Choroid plexus epithelial cell (primary cell): ENCODE measurements around the gene TMIE.

ENCODE experiments used
- DNase-seq: peaks from one replicate; pipeline ENCODE4 v3.0.0-alpha.2; 2010; ENCODE audit warnings: low read depth
- H3K4me3 ChIP-seq: 2 replicates; pipeline ENCODE4 v1.5.1; 2011; ENCODE audit warnings: low read depth, mild to moderate bottlenecking, control low read depth, low read length, moderate library complexity
- TF ChIP-seq, protein P1 (sequence below): conservative IDR thresholded peaks from 2 replicates; pipeline ENCODE4 v1.5.1; 2011; ENCODE audit warnings: low read depth, mild to moderate bottlenecking, control low read depth, inconsistent platforms, low read length, moderate library complexity

Gene TMIE

GRCh38 chr3:46669191-46669999, 31.8 kb upstream of the TMIE start:
- no peak for DNase-seq
- no peak overlapping the region for H3K4me3 ChIP-seq
- TF ChIP-seq, protein P1, sequence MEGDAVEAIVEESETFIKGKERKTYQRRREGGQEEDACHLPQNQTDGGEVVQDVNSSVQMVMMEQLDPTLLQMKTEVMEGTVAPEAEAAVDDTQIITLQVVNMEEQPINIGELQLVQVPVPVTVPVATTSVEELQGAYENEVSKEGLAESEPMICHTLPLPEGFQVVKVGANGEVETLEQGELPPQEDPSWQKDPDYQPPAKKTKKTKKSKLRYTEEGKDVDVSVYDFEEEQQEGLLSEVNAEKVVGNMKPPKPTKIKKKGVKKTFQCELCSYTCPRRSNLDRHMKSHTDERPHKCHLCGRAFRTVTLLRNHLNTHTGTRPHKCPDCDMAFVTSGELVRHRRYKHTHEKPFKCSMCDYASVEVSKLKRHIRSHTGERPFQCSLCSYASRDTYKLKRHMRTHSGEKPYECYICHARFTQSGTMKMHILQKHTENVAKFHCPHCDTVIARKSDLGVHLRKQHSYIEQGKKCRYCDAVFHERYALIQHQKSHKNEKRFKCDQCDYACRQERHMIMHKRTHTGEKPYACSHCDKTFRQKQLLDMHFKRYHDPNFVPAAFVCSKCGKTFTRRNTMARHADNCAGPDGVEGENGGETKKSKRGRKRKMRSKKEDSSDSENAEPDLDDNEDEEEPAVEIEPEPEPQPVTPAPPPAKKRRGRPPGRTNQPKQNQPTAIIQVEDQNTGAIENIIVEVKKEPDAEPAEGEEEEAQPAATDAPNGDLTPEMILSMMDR, result no peak

DNA sequence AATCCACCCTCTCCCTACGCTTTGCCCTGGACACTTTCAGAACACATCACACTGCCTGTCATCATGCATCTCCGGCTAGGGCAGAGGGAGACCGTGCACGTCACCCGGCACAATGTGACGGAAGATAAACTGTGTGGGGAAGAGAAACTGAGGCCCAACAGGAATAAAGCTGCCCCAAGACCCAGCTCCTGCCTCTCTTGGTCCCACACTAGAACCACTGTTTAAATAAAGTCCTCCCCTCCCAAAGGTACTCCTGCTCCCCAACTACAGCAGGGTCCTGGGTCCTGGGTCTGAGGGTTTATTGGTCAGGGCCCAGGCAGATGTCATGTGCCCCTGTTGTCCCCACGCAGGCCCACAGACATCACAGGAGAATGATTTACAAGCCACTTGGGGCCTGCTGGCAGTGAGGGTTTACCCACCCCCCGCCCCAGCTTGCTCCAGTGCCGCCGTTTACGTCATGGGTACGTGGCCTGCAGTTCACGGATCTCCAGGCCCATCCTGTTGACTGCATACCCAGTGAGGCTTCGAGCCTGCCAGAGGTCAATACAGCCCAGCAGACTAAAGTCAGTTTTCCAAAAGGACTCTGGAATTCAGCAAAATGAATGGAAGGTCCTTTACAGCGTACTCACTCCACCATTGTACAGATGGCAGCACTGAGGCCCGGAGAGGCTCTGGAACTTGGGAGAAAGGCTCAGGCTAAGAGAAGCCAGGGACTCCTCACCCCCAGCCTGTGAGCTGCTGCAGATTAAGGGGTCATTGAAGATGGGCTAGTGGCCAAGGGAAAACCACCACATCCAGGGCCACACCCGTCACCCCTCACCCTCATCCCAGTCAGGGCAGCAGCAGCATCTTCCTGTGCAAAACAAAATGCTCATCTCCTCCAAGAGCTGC, 30.9 kb upstream of the TMIE start:
- TF ChIP-seq, protein P1, result no peak
- DNase-seq, result no peak
- H3K4me3 ChIP-seq, result no peak overlapping the region

- no peak overlapping the region for H3K4me3 ChIP-seq
- no peak for DNase-seq
- TF ChIP-seq, protein P1, result no peak
These were observed 30.2 kb upstream of the TMIE start for GRCh38 chr3:46670891-46671427.

DNA sequence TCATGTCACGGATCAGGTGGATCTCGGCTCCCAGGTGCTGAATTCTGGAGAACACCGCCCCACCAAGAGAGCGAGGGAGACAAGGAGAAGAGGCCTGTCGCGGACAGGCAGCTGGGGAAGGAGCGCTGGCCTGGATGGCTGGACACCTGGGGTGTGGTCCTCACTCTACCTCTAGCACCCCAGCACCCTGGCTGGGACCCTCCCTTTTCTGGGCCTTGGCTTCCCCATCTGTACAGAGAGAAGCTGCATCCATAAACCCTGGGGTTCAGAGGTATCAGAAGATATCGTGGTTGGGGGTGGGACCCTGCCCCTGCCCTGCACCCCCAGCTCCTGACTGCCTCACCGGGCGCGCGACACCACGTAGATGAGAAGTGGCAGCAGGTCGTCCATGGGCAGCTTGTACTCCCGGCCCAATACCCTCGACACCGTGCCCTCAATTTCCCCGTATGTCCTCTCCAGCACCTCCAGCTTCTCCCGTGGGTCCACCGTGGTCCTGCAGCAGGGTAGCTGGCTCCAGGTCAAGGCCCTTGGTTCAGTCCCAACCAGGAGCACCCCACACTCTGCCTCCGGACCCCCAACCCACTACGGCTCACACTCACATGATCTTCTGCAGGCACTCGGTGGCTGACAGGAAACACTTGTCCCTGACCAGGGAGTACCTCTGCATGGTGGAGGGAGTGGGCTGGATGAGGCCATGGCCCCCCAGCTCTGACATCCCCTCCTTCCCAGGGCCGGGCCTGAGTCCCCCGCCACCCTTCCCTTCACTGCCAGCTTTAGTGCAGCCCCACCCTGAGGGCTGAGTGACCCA, 29.4 kb upstream of the TMIE start:
- no peak for DNase-seq
- H3K4me3 ChIP-seq, result no peak overlapping the region
- TF ChIP-seq, protein P1, result no peak

DNA sequence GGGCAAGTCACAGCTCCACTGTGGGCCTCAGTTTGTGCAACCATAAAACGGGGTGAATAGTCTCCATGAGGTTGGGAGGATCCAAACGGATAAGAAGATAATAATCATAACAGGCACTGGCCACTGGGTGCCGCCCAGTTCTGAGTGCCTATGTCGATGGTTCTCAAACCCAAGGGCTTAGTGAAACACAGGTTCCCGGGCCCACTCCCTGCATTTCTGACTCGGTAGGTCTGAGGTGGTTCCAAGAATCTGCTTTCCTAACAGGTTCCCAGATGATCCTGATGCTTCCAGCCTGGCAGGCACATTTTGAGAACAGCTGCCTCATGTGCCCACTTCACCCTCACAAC, 28.9 kb upstream of the TMIE start:
- H3K4me3 ChIP-seq, result no peak overlapping the region
- DNase-seq, result no peak
- TF ChIP-seq, protein P1, result no peak

DNA sequence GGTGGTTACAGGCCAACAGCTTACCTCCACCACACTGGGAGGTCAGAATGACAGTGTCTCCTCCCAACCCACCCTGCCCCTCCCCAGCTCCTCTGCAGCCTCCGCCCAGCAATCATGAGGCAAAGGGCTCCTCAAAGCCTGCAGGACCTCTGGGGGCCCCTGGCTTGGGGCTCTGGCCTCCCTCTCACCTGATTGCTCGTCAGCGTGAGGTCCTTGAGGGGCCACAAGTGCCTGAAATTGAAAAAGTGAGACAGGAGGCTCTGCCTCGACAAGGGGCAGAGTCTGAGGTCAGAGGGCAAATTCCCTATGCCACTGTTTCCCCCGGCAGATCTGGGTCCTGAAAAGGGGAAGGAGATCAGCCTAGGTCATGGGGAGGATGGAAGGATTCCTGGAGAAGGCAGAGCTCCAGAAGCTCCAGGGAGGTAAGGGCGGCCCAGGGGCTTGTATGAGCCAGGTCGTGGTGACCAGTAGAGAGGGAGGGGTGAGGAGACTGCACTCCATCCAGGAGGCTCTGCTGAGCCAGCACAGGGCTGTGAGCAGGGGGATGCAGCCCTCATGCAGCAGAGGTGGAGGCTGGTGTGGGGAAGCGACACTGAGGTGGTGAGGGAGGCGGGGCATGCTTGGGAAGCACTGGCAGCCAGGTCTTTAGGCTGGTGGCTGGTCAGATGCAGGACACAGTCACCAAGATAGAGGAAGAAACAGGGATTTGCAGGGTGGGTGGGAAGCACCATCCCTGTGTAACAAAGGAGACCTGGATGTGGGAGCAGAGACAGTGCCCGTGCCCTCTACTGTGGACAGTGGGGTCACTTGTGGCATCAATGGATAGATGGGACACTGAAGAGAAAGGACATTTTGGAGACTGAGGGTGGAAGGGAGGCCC, 27.8 kb upstream of the TMIE start:
- no peak overlapping the region for H3K4me3 ChIP-seq
- TF ChIP-seq, protein P1, result no peak
- DNase-seq, result no peak
